NAMALWA (cell line): ENCODE data around the gene FLT3LG.

Experiments used
- DNase-seq: peaks from one replicate; pipeline ENCODE4 v3.0.0-alpha.2; 2015; ENCODE audit warnings: low spot score

Gene FLT3LG

GRCh38 chr19:49488046-49488862 is 14.2 kb downstream of the FLT3LG start:
- DNase-seq: peak; percentile 45

- DNase-seq: no peak
Measured at GRCh38 chr19:49488863-49489537, 15.0 kb downstream of the FLT3LG start.

- DNase-seq: peak; percentile 45
Measured at GRCh38 chr19:49489601-49490167, 15.7 kb downstream of the FLT3LG start.

- DNase-seq: peak; percentile 34
Measured at GRCh38 chr19:49490287-49491029, 16.4 kb downstream of the FLT3LG start.

- DNase-seq: peak; percentile 35
Measured at GRCh38 chr19:49491030-49491803, 17.2 kb downstream of the FLT3LG start.

GRCh38 chr19:49491804-49492572 is 18.0 kb downstream of the FLT3LG start:
- peak; percentile 60 for DNase-seq

GRCh38 chr19:49492573-49493405 is 18.8 kb downstream of the FLT3LG start:
- DNase-seq: peak; percentile 78

- DNase-seq: no peak
Measured at GRCh38 chr19:49496574-49497008, 22.6 kb downstream of the FLT3LG start.

GRCh38 chr19:49497047-49497788 is 23.2 kb downstream of the FLT3LG start:
- peak; percentile 86 for DNase-seq

GRCh38 chr19:49497789-49498103 is 23.7 kb downstream of the FLT3LG start:
- DNase-seq: no peak

GRCh38 chr19:49498475-49498874 is 24.5 kb downstream of the FLT3LG start:
- no peak for DNase-seq

- DNase-seq: peak; percentile 28
Measured at GRCh38 chr19:49499030-49499670, 25.1 kb downstream of the FLT3LG start.

- DNase-seq: peak; percentile 80
Measured at GRCh38 chr19:49502866-49503581, 29.0 kb downstream of the FLT3LG start.

GRCh38 chr19:49503582-49503962 is 29.6 kb downstream of the FLT3LG start:
- no peak for DNase-seq

- DNase-seq: peak; percentile 87
Measured at GRCh38 chr19:49506575-49507105, 32.6 kb downstream of the FLT3LG start.

- DNase-seq: no peak
Measured at GRCh38 chr19:49507803-49508494, 33.9 kb downstream of the FLT3LG start.
